GM13976 (cell line): ENCODE results near the gene C2orf15.
"Not testable (repeated sequence)": the region's sequence is repeated elsewhere in the genome, so short reads cannot be mapped to it uniquely, and the experiment has no call there.

Source experiments
- DNase-seq: peaks from one replicate; pipeline ENCODE4 v3.0.0; 2012; ENCODE audit warnings: low spot score
- in situ Hi-C: fragments of 300-500 bp; cut with MboI; formaldehyde crosslinking; loops from one replicate; pipeline ENCODE4 v1.12.0; 2022; ENCODE audit warnings: low sequenced_read_pairs, mixed read lengths, inconsistent platforms; ENCODE audit not compliant: unreplicated experiment
- TF ChIP-seq, protein P1 (sequence below): IDR thresholded peaks from 2 replicates; pipeline ENCODE4 v1.5.1; 2012; ENCODE audit warnings: borderline replicate concordance, mild to moderate bottlenecking; ENCODE audit not compliant: insufficient read depth; ENCODE audit errors: extremely low read depth, missing control alignments, control extremely low read depth

The C2orf15 gene

DNA sequence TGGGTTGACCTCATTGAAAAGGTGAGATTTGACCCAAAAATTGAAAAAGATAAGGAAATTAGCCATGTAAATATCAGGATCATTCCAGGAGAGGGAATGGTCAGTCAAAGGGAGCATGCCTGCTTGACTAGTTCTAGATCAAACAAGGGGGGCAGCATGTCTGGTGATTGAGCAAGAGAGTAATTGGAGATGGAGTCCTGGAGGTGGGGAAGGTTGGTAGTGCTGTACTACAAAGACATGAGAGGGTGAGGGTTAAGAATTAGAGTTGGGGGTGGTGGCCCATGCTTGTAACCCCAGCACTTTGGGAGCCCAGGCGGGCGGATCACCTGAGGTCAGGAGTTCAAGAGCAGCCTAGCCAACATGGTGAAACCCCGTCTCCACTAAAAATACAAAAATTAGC lies 41.5 kb downstream of the C2orf15 start:
- in situ Hi-C loops, result loop anchor here (25.0 kb wide), 1 partner anchor 304 kb away; the partner anchor contains the start of gene REV1
- no peak for DNase-seq
- TF ChIP-seq, protein P1, sequence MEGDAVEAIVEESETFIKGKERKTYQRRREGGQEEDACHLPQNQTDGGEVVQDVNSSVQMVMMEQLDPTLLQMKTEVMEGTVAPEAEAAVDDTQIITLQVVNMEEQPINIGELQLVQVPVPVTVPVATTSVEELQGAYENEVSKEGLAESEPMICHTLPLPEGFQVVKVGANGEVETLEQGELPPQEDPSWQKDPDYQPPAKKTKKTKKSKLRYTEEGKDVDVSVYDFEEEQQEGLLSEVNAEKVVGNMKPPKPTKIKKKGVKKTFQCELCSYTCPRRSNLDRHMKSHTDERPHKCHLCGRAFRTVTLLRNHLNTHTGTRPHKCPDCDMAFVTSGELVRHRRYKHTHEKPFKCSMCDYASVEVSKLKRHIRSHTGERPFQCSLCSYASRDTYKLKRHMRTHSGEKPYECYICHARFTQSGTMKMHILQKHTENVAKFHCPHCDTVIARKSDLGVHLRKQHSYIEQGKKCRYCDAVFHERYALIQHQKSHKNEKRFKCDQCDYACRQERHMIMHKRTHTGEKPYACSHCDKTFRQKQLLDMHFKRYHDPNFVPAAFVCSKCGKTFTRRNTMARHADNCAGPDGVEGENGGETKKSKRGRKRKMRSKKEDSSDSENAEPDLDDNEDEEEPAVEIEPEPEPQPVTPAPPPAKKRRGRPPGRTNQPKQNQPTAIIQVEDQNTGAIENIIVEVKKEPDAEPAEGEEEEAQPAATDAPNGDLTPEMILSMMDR, result no peak

DNA sequence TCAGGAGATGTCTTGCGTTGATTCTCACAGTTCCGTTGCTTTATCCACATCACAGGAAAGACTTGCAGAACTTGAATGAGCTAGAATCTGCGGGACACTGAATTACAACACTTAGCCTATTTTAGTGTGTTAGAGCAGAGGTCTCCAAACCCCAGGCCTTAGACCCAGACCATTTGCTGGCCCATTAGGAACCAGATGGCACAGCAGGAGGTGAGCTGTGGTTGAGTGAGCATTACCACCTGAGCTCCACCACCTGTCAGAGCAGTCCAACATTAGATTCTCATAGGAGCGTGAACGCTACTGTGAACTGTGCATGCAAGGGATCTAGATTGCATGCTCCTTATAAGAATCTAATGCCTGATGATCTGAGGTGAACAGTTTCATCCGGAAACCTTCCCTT lies 43.3 kb downstream of the C2orf15 start:
- DNase-seq, result no peak
- in situ Hi-C loops, result loop anchor here (25.0 kb wide), 1 partner anchor 302 kb away; the partner anchor contains the start of gene REV1
- TF ChIP-seq, protein P1, result no peak

DNA sequence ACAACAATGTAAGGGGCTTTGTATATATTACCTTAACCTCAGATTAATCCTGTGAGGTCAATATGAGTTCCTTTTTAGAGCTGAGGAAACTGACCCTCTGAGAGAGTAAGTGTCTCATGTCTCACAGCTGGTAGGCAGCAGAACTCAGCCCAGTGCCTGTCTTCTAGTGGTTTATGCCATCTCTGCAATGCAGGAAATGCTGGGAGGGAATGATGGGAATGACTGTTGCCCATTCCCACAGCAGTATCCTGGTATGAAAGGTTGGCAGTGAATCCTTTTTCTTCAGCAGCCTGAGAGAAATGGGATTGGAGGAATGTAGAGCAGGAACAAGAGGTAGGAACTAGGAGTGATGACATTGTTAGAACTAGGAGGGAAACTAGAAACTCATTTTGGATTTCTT lies 45.5 kb downstream of the C2orf15 start:
- in situ Hi-C loops, result loop anchor here (25.0 kb wide), 1 partner anchor 300 kb away; the partner anchor contains the start of gene REV1
- TF ChIP-seq, protein P1, result no peak
- DNase-seq, result no peak

DNA sequence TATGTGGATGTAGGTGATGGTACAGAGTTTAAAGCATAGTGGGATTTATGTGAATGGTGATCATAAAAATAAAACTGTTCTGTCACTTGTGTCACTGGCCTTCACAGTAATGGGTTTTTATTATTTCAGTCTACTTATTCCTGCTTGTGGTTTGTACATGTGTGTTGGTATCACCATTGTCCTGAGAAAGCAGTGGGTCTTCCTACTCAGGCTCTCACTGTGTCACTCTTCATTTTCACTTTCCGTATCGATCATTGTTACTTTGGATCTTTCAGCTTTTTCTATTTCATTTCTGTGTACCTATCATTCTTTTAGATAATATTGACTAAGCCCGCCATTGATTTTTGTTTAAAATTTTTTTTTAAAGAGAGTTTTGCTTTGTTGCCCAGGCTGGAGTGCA lies 46.9 kb downstream of the C2orf15 start:
- TF ChIP-seq, protein P1, result no peak
- no peak for DNase-seq
- in situ Hi-C loops, result loop anchor here (25.0 kb wide), 1 partner anchor 299 kb away; the partner anchor contains the start of gene REV1

DNA sequence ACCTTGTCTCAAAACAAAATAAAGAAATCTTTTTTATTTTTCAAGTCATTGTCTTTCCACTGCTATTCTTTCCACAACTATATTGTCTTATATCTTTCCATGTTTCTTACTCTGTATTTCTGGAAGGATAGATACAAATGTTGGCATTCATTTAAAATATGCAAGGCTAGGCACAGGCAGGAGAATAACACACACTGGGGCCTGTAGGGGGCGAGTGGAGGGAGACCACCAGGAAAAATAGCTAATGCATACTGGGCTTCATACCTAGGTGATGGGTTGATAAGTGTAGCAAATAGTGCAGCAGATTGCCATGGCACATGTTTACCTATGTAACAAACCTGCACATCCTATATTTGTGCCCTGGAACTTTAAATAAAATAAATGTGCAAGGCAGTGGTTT lies 49.0 kb downstream of the C2orf15 start:
- in situ Hi-C loops, result loop anchor here (25.0 kb wide), 1 partner anchor 297 kb away; the partner anchor contains the start of gene REV1
- TF ChIP-seq, protein P1, result no peak
- no peak for DNase-seq

DNA sequence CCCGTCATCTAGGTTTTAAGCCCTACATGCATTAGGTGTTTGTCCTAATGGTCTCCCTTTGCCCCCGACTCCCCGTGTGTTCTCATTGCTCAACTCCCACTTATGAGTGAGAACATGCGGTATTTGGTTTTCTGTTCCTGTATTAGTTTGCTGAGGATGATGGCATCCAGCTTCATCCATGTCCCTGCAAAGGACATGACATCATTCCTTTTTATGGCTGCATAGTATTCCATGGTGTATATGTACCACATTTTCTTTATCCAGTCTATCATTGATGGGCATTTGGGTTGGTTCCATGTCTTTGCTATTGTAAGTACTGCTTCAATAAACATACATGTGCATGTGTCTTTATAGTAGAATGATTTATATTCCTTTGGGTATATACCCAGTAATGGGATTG lies 50.9 kb downstream of the C2orf15 start:
- in situ Hi-C loops, result loop anchor here (25.0 kb wide), 1 partner anchor 295 kb away; the partner anchor contains the start of gene REV1
- not testable (repeated sequence) for DNase-seq

DNA sequence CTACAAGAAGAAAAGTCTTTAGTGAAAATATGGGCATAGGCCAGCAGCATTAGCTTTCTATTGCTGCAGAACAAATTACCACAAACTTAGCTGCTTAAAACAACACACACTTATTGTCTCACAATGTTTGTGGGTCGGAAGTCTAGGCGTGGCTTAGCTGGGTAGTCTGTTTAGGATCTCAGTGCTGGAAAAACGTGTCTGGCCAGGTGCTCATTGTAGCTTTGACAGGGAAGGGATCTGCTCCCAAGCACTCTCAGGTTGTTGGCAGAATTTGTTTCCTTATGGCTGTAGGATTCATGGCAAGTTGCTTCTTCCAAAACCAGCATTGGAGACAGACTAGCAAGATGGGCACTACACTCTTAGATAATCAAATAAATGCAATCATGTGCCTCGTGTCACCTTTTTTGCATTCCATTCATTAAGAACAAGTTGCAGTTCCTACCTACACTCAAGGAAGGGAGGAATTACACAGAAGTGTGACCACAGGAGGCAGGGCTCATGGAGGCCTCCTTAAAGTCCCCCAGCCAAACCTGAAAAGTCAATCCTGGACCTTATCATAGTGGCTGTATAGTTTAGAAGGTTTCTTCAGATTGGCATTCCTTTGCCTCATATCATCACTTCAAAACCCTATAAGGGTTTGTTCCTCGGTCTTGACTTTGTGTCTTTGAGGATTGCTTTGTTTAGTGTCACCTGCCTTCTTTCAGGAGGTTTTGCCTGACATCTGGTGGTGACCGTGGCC lies 56.8 kb downstream of the C2orf15 start:
- DNase-seq, result no peak
- in situ Hi-C loops, result loop anchor here (25.0 kb wide), 1 partner anchor 289 kb away; the partner anchor contains the start of gene REV1

More for the DNA sequence above, 56.8 kb downstream of the C2orf15 start:
- TF ChIP-seq, protein P1, result no peak
